HG03378 (cell line): ENCODE results near the gene TMEM235.

Experiments used
- ATAC-seq: cut with Tn5 transposase; IDR thresholded peaks from one replicate; pipeline ENCODE4 v1.9.1; 2021; ENCODE audit warnings: mild to moderate bottlenecking, moderate library complexity; ENCODE audit not compliant: unreplicated experiment

The TMEM235 gene

DNA sequence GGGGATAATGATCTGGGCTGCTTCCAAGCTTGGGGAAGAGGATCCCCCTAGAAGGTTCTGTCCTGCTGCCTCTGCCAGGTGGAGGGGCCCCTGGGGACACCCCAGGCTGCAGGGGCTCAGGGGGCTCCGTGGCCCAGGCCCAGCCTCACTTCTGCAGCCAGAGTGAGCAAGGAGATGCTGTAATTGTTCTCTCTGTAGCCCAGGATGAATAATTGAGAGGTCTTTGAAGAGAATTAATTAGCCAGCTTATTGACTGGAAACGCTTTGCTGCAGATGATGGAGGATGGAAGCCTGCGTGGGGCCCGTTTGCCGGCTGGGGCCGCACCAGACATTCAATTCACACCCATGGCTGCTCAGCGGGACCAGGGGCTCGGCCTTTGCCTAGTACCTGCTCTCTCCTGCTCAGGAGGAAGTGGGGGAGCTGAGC is 38.5 kb downstream of the TMEM235 start:
- ATAC-seq = no peak

DNA sequence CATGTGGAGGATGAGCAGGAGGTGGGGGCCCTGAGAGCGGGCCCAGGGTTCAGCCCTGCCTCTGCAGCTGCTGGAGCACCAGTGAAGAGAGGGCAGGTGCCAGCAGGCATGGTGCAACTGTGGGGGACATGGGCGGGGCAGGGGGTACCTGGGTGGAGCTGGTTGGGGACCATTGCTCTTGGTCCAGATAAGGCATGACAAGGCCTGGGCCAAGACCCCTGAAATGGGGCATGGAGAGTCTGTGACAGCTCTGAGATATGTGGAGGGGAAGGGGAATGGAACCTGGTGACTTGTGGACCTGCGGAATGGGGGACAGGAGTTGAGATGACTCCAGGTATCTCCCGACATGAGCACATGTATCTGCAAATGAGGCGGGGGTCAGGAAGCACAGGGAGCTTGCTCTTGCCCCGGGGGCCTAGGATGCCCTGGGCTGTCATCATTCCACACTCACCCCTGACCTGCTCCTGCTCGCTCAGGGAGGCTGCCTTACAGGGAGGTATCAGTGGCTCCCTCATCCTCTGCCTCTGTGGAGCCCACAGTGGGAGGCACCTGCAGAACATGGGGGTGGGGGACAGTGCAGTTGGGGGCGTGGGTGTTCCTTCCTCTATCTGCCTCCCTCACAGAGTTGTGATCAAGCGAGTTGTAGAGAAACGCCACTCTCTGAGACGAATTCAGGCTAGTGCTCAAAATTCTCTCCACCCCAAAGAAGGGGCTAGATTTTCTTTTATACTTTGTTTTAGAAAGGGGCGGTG is 40.2 kb downstream of the TMEM235 start:
- no peak for ATAC-seq

DNA sequence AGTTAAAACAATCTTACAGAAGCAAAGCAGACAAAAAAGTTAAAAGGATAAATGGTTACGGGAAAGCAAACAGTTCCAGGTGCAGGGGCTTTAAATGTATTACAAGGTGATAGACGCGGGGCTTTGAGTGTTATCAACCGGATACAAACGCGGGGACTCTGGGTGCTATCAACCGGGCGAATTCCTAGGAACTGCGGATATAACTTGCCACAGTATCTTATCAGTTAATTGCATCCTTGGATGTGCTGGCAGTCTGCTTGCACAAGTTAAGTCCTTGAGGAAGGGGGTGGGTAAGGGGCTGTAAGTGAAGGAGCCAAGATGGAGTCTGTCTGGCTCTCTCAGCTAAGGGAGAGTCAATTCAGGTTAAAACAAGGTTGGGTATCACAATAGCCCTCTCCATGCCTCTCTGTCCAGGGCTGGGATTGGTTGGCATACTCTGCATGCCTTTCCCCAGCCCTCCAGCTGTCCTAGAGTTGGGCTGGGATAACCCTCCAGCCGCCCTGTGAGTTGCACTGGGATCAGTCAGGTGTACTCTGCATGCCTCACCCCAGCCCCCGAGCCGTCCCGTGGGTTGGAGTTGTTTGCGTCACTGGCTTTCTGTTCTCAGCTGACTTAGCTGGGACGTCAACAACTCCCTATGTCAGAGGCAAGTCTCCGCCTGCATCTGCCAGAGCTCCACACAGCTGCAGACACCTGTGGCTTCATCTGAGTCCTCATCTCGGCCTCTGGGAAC is 40.9 kb downstream of the TMEM235 start:
- no peak for ATAC-seq

DNA sequence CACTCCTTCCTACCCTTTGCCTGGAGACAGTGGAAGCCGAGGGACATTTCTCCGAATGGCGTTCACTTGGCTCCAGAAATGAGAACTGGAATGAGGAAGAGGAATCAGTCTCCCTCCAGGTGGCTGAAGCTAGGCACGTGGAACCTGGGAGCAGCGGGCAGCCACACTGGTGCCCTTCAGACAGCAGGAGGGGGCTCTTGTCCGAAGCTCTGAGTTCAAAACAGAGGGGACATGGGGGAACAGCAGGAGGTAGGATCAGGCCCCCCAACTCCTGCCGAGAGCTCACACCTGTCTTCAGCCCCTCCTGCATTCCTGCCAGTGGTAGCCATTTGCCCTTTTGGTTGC is 41.5 kb downstream of the TMEM235 start:
- ATAC-seq = no peak

DNA sequence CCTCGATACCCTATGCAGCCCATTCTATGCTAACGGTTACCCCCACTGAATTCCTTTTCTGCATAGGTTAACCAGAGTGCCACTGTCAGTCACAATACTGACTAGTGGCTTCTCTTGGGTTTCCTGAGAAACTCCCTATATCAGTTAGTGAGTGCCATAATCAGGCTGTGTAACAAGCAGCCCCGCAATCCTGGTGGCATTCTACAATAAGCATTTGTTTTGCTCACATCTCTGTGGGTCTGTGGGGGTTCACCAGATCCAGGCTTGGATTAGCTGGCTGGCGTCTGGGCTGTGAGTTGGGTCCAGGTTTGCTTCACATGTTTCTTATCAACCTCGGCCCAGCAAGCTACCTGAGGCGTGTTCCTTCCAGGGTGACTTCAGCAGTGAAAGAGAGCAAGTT is 42.4 kb downstream of the TMEM235 start:
- no peak for ATAC-seq

- ATAC-seq = no peak
These were observed 43.9 kb downstream of the TMEM235 start for GRCh38 chr17:78275355-78275754.

DNA sequence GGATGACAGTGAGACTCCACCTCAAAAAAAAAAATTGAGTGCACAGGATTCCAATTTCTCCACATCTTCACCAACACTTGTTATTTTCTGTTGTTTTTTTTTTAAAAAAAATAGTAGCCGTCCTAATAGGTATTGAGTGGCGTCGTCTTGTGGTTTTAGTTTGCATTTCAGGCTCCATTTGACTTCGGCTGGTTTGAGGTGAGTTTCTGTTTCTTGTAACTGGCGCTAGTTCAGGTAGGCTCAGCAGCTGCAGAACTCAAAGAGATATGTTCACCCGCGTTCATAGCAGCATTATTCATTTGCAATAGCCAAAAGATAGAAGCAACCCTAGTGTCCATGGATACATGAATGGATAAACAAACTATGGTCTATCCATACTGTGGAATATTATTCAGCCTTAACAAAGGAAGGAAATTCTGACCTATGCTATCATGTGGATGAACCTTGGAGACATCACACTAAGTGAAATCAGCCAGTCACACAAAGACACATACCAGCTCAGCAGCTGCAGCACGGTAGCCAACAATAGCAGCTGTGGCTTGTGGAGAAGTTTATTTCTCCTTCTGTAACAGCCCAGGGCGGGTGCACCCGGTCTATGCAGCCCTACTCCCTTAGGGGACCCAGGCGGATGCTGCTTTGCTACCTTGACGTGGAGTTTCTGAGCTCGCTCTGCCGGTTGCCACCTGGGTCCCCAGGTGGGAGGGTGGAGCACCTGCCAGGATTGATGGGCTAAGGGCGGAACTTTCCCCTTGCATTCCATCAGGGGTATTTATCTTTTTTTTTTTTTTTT is 44.9 kb downstream of the TMEM235 start:
- no peak for ATAC-seq

- no peak for ATAC-seq
These were observed 46.8 kb downstream of the TMEM235 start for GRCh38 chr17:78278139-78278741.

GRCh38 chr17:78279360-78279990 is 48.0 kb downstream of the TMEM235 start:
- no peak for ATAC-seq

DNA sequence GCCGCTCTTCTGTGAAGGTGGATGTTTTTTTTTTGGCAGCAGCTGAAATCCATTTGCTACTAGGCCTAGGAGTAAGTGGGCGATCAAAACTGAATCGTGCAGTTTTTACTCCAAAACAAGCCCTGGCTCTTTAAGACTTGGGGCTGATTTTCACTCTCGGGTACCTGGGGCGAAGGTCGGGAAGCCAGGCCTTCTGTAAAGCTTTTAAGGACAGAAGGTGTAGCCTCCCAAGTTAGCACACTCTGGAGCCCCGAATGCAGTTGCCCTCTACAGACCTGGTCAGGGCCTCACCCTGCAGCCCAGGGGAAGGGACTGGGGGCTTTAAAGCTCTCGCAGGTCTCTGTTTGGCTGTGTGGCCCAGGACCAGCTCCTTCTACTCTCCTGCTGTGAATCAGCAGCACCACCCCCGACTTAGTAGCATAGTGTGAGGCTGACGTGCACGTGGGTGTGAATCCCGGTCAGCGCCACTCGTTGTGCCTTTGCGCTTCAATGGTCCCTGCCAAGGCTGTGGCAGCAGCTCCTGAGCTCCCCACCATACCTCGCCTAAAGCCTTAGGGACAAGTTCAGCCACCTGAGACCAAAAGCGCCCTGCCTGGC is 49.9 kb downstream of the TMEM235 start:
- ATAC-seq = no peak

- no peak for ATAC-seq
These were observed 52.7 kb downstream of the TMEM235 start for GRCh38 chr17:78284146-78284545.

DNA sequence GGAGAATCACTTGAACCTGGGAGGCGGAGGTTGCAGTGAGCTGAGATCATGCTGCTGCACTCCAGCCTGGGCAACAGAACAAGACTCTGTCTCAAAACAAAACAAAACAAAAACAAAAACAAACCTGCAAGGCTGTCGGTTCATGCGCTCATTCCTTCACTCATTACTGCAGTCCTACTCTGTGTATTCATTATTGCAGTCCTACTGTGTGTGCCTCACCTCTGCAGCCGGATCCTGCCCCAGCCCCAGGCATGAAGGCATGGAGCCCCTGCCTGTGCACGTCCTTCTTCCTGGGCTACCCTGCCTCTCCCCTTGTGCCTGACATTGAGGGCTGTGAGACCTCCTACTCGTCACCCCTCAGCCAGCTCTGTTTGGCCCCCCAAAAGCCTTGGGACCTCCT is 57.6 kb downstream of the TMEM235 start:
- no peak for ATAC-seq

GRCh38 chr17:78289802-78290363 is 58.5 kb downstream of the TMEM235 start:
- ATAC-seq = no peak
